AG10803 (cell line): ENCODE results near the gene STX11.

Experiments
- DNase-seq: peaks from one replicate; pipeline ENCODE4 v3.0.0; 2010; ENCODE audit warnings: low read depth
- H3K4me3 ChIP-seq: 2 replicates; pipeline ENCODE4 v1.5.1; 2011; ENCODE audit warnings: mild to moderate bottlenecking, low read length, control low read depth
- CTCF ChIP-seq: conservative IDR thresholded peaks from 2 replicates; pipeline ENCODE4 v1.5.1; 2011; ENCODE audit warnings: mild to moderate bottlenecking, low read length, control low read depth, inconsistent platforms

STX11 gene

GRCh38 chr6:144211160-144211559 is 60.8 kb downstream of the STX11 start:
- no peak overlapping the region for H3K4me3 ChIP-seq
- no peak for TF ChIP-seq CTCF
- DNase-seq, result no peak

- H3K4me3 ChIP-seq, result no peak overlapping the region
- DNase-seq, result no peak
- TF ChIP-seq CTCF, result no peak
Observed at GRCh38 chr6:144213315-144213714, 63.0 kb downstream of the STX11 start.

DNA sequence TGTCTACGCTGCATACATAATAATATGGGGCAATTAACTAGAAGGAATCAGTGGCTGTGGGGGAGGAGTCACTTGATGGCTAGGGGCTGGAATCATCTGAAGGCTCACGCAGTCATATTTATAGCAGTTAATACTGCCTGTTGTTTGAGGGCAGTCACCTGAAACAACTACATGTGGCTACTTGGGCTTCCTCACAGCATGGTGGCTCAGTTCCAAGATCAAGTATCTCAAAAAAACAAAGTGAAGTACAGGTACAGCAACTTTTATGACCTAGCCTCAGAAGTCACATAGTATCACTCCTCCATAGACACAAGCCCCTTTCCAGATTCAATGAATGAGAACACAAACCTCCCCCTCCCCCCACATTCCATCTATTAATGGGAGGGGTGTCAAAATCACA is 63.7 kb downstream of the STX11 start:
- no peak for TF ChIP-seq CTCF
- no peak overlapping the region for H3K4me3 ChIP-seq
- no peak for DNase-seq

DNA sequence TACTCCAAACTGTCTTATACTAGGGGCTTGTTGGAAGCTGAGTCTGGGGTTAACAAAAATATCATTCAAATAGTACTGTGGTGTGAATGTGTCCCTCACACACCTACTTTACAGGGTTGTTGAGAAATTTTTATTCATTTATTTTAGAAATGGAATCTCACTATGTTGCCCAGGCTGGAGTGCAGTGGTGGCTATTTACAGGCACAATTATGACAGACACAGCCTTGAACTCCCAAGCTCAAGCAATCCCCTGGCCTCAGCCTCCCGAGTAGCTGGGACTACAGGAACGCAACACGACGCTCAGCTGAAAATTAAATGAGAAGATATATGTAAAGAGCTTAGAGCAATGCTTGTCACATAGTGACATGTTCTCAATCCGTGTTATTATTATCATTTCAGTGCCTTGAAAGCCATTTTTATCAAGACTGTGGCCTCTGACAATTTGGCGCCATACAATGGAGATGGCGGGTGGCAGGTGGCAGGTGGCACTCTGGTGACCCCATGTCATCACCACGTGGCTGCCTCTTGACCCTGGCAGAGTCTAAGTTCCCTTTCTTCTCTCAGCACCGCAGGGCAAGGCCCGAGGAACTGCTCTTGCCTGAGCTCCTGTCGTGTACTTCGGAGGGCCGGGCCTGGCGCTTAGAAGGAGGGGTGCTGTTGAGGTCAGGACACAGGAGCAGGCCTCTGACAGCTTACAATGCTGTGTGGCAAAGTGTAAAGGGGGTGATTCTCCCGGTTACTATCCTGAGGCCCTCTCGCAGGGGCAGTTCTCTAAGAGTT is 64.5 kb downstream of the STX11 start:
- no peak for TF ChIP-seq CTCF
- no peak for DNase-seq
- H3K4me3 ChIP-seq, result peak overlapping the region; percentile 75

- H3K4me3 ChIP-seq, result peak overlapping the region; percentile 75
- peak; percentile 56 for DNase-seq
- TF ChIP-seq CTCF, result no peak
Observed at GRCh38 chr6:144215402-144215931, 65.2 kb downstream of the STX11 start.

- peak; percentile 97 for DNase-seq
- peak; percentile 44; the same call in 1 of the 2 replicates for TF ChIP-seq CTCF
- peak overlapping the region; percentile 75 for H3K4me3 ChIP-seq
Observed at GRCh38 chr6:144215932-144216667, 65.8 kb downstream of the STX11 start.
